PC-3 (cell line): Measurements from ENCODE around the gene GPR37L1. TPM values are rescaled to one million over a fixed set of nuclear protein-coding genes. Genes with fewer than 3 reads are reported as not detected.
A peak's percentile ranks its signal among the peaks of the same experiment; 100 is the strongest.

Experiments used
- ATAC-seq: fragments of 200-7000 bp; cut with Tn5 transposase; 2 replicates; pipeline ENCODE4 v1.9.1; 2020; ENCODE audit warnings: mild to moderate bottlenecking, moderate library complexity
- BruUV-seq: library from RNA; stranded (reverse); fragments of 400-500 nt; replicated peaks from 2 replicates; lab custom pipeline; 2021; lab: Mats Ljungman, UMichigan
- CTCF ChIA-PET: fragments of 300-600 bp; sonication (Branson Sonifier 250); formaldehyde crosslinking; loops from one replicate; lab custom pipeline; 2022; ENCODE audit warnings: antibody characterized with exemption; lab: Charles Lee
- POLR2A ChIA-PET: fragments of 300-600 bp; sonication (Branson Sonifier 250); formaldehyde crosslinking; loops from one replicate; lab custom pipeline; 2022; ENCODE audit warnings: antibody characterized with exemption; ENCODE audit not compliant: unreplicated experiment; lab: Charles Lee
- DNase-seq: peaks from one replicate; pipeline ENCODE4 v3.0.0-alpha.2; 2015
- H2AFZ ChIP-seq: fragments of 300-600 bp; sonication (generic); 2 replicates; pipeline ENCODE4 v1.6.0; 2016; ENCODE audit warnings: antibody characterized with exemption, low read length
- H3F3A ChIP-seq: fragments of 300-600 bp; sonication (generic); one replicate; pipeline ENCODE4 v1.6.0; 2017; ENCODE audit warnings: antibody characterized with exemption, low read length, control low read depth, mild to moderate bottlenecking; ENCODE audit not compliant: unreplicated experiment
- H3K27ac ChIP-seq: fragments of 300-600 bp; sonication (generic); 2 replicates; pipeline ENCODE4 v1.5.1; 2016; ENCODE audit warnings: mild to moderate bottlenecking, low read length
- H3K27me3 ChIP-seq: fragments of 300-600 bp; sonication (generic); 2 replicates; pipeline ENCODE4 v1.6.1; 2016; ENCODE audit warnings: low read length, mixed read lengths
- H3K36me3 ChIP-seq: fragments of 300-600 bp; sonication (generic); 2 replicates; pipeline ENCODE4 v1.6.1; 2016; ENCODE audit warnings: low read depth, mixed run types, low read length, mixed read lengths
- H3K4me1 ChIP-seq: fragments of 300-600 bp; sonication (generic); 2 replicates; pipeline ENCODE4 v1.5.1; 2016; ENCODE audit warnings: low read length; ENCODE audit not compliant: insufficient read depth
- H3K4me2 ChIP-seq: fragments of 300-600 bp; sonication (generic); 2 replicates; pipeline ENCODE4 v1.6.0; 2016; ENCODE audit warnings: low read length
- H3K4me3 ChIP-seq: fragments of 300-600 bp; sonication (generic); 2 replicates; pipeline ENCODE4 v1.5.1; 2016; ENCODE audit warnings: mild to moderate bottlenecking, low read length, mixed read lengths
- H3K79me2 ChIP-seq: fragments of 300-600 bp; sonication (generic); 2 replicates; pipeline ENCODE4 v1.6.1; 2017; ENCODE audit warnings: low read length, mixed read lengths
- H3K9ac ChIP-seq: fragments of 300-600 bp; sonication (generic); 2 replicates; pipeline ENCODE4 v1.6.0; 2016; ENCODE audit warnings: mild to moderate bottlenecking, low read length
- H3K9me2 ChIP-seq: fragments of 300-600 bp; sonication (generic); replicated peaks from 2 replicates; pipeline ENCODE4 v1.6.1; 2016; ENCODE audit warnings: mixed run types, low read length, mixed read lengths
- H3K9me3 ChIP-seq: fragments of 300-600 bp; sonication (generic); 2 replicates; pipeline ENCODE4 v1.6.1; 2016; ENCODE audit warnings: low read length, mixed read lengths
- H4K20me1 ChIP-seq: fragments of 300-600 bp; sonication (generic); 2 replicates; pipeline ENCODE4 v1.6.1; 2016; ENCODE audit warnings: low read length, mixed read lengths
- CTCF ChIP-seq: fragments of 300-600 bp; sonication (generic); conservative IDR thresholded peaks from 2 replicates; pipeline ENCODE4 v1.5.1; 2017; ENCODE audit warnings: antibody characterized with exemption, low read depth, mild to moderate bottlenecking, low read length
- EZH2 ChIP-seq: fragments of 300-600 bp; sonication (generic); IDR thresholded peaks from one replicate; pipeline ENCODE4 v1.6.1; 2017; ENCODE audit warnings: antibody characterized with exemption, mild to moderate bottlenecking, low read length; ENCODE audit not compliant: unreplicated experiment
- EZH2phosphoT487 ChIP-seq: fragments of 300-600 bp; sonication (generic); IDR thresholded peaks from 2 replicates; pipeline ENCODE4 v1.6.1; 2018; ENCODE audit warnings: mild to moderate bottlenecking, antibody characterized with exemption, low read length, borderline replicate concordance
- intact Hi-C: fragments of 100-400 bp; cut with micrococcal nuclease; formaldehyde crosslinking; loops from 2 replicates; pipeline ENCODE4 v1.9.0; 2023
- total RNA-seq: library from RNA; depleted of rRNA; stranded (reverse); fragments of >200 nt; gene quantifications from 2 replicates; pipeline ENCODE4 v1.2.3, GENCODE V29; 2014

GPR37L1 gene
- total RNA-seq, 1 experiment from 2014 or later, result 0.04 TPM

- no peaks in the 10 kb centered on the region for H3K36me3 ChIP-seq
- DNase-seq (no peak), ATAC-seq (no peak)
- H4K20me1 ChIP-seq, result no peaks in the 10 kb centered on the region
- no peaks in the 10 kb centered on the region for H3K9me2 ChIP-seq
- 0 out of 2 replicates have a peak overlapping the region, but pooled peaks have one; percentile 34 for H2AFZ ChIP-seq
- no peaks in the 10 kb centered on the region for H3K4me1 ChIP-seq
- H3K9me3 ChIP-seq, result no peaks in the 10 kb centered on the region
- TF ChIP-seq EZH2phosphoT487 (no peak), EZH2 (no peak), CTCF (no peak)
- ChIA-PET CTCF (interaction anchor here (0.6 kb wide), 1 partner anchor 1395 kb away, joined by 3 read pairs; no protein-coding TSS in a partner anchor), POLR2A (no interaction called here)
- no peak overlapping the region for H3K9ac ChIP-seq
- no peak overlapping the region for H3K27ac ChIP-seq
- H3K4me3 ChIP-seq, result no peak overlapping the region
- H3F3A ChIP-seq, result no peaks in the 10 kb centered on the region
- H3K4me2 ChIP-seq, result no peak overlapping the region
- no peaks in the 10 kb centered on the region for H3K79me2 ChIP-seq
- no TSS peak for BruUV-seq
- intact Hi-C loops, result no loop called here
- no peaks in the 10 kb centered on the region for H3K27me3 ChIP-seq
Observed at GRCh38 chr1:202154148-202154765, 31.5 kb downstream of the GPR37L1 start.

- H2AFZ ChIP-seq, result 0 out of 2 replicates have a peak overlapping the region, but pooled peaks have one; percentile 34
- BruUV-seq, result no TSS peak
- ATAC-seq (peak; percentile 24), DNase-seq (peak; percentile 33)
- POLR2A ChIA-PET, result no interaction called here
- no peaks in the 10 kb centered on the region for H3K79me2 ChIP-seq
- no peaks in the 10 kb centered on the region for H3F3A ChIP-seq
- no peak overlapping the region for H3K4me3 ChIP-seq
- no peaks in the 10 kb centered on the region for H3K4me1 ChIP-seq
- no peak overlapping the region for H3K27ac ChIP-seq
- CTCF ChIA-PET, result interaction anchor here (0.5 to 0.6 kb wide), 2 partner anchors 568 to 1394 kb away, joined by 3 to 4 read pairs; no protein-coding TSS in a partner anchor
- H3K9me2 ChIP-seq, result no peaks in the 10 kb centered on the region
- TF ChIP-seq EZH2phosphoT487, result no peak
- no peak for TF ChIP-seq EZH2
- TF ChIP-seq CTCF, result peak; percentile 39; the same call in 1 of the 2 replicates
- no peaks in the 10 kb centered on the region for H3K27me3 ChIP-seq
- no peaks in the 10 kb centered on the region for H3K9me3 ChIP-seq
- no peak overlapping the region for H3K4me2 ChIP-seq
- intact Hi-C loops, result no loop called here
- H3K36me3 ChIP-seq, result no peaks in the 10 kb centered on the region
- H4K20me1 ChIP-seq, result no peaks in the 10 kb centered on the region
- no peak overlapping the region for H3K9ac ChIP-seq
Observed at GRCh38 chr1:202154766-202155477, 32.2 kb downstream of the GPR37L1 start.
